K562 (cell line): Measurements from ENCODE around the gene SNPH. TPM values are rescaled to one million over a fixed set of nuclear protein-coding genes. Genes with fewer than 3 reads are reported as not detected.

Source experiments
- ATAC-seq: fragments of 200-7000 bp; cut with Tn5 transposase; 3 replicates; pipeline ENCODE4 v1.9.1; 2020; ENCODE audit warnings: moderate library complexity
- BruUV-seq: library from RNA; stranded (reverse); fragments of 400-500 nt; replicated peaks from 2 replicates; lab custom pipeline; 2021; lab: Mats Ljungman, UMichigan
- CTCF ChIA-PET: fragments of 300-600 bp; formaldehyde crosslinking; extraction: SDS; loops from one replicate; lab custom pipeline; 2021; ENCODE audit warnings: low intra/inter-chr PET ratio; lab: Yijun Ruan, JAX
- POLR2A ChIA-PET: fragments of 300-600, 350-650 bp; sonication (Branson Sonifier 250); formaldehyde crosslinking; extraction: SDS; loops from one replicate; lab custom pipeline; 2021; ENCODE audit warnings: antibody characterized with exemption, inconsistent platforms; lab: Yijun Ruan, JAX
- DNase-seq, 4 experiments: peaks; one replicate each; pipeline versions ENCODE4 v3.0.0 to v3.0.0-alpha.2; 2011 to 2018; ENCODE audit warnings: low spot score in 3 of 4, mixed read lengths in 3 of 4; ENCODE audit errors: extremely low read depth in 1 of 4
- FAIRE-seq: peaks from 2 replicates; lab custom pipeline; 2011; peaks lifted over from hg19 to GRCh38; lab: Jason Lieb, UNC
- H2AFZ ChIP-seq: 2 replicates; pipeline ENCODE4 v1.6.0; 2011; ENCODE audit warnings: low read depth, low read length, control low read depth, inconsistent platforms
- H3K27ac ChIP-seq: fragments of 200-600 bp; 3 replicates; pipeline ENCODE4 v1.8.0; 2011; ENCODE audit warnings: low read depth, mild to moderate bottlenecking, control low read depth, inconsistent platforms, low read length, moderate library complexity, mixed read lengths; ENCODE audit errors: extremely low read depth
- H3K27me3 ChIP-seq, 2 experiments: fragments of 300-600 bp in 1 of 2; 2 replicates in 1 of 2; 3 replicates in 1 of 2; pipeline versions ENCODE4 v1.6.0 to v1.8.0; 2011; ENCODE audit warnings: inconsistent platforms in 2 of 2, low read length in 2 of 2, mild to moderate bottlenecking in 1 of 2, mixed read lengths in 1 of 2, moderate library complexity in 1 of 2; ENCODE audit not compliant: control insufficient read depth in 2 of 2, insufficient read depth in 2 of 2
- H3K36me3 ChIP-seq: fragments of 300-600 bp; 3 replicates; pipeline ENCODE4 v1.8.0; 2011; ENCODE audit warnings: mild to moderate bottlenecking, low read length, inconsistent platforms; ENCODE audit not compliant: control insufficient read depth, insufficient read depth
- H3K4me1 ChIP-seq, 2 experiments: fragments of 200-600 bp in 1 of 2; replicated peaks in 1 of 2; 2 replicates in 1 of 2; 3 replicates in 1 of 2; pipeline versions ENCODE4 v1.5.1 to v1.8.0; 2011; ENCODE audit warnings: inconsistent platforms in 2 of 2, low read length in 2 of 2, mild to moderate bottlenecking in 1 of 2, mixed read lengths in 1 of 2, moderate library complexity in 1 of 2; ENCODE audit not compliant: control insufficient read depth in 2 of 2, insufficient read depth in 2 of 2
- H3K4me2 ChIP-seq: 2 replicates; pipeline ENCODE4 v1.6.1; 2011; ENCODE audit warnings: low read length, control low read depth, inconsistent platforms, mixed read lengths; ENCODE audit not compliant: insufficient read depth
- H3K4me3 ChIP-seq: fragments of 200-600 bp; sonication (generic), shearing (Covaris generic); 2 replicates; pipeline ENCODE4 v1.5.1; 2016; ENCODE audit warnings: control low read depth, inconsistent platforms
- H3K79me2 ChIP-seq: fragments of 200-600 bp; 3 replicates; pipeline ENCODE4 v1.8.0; 2011; ENCODE audit warnings: low read length, inconsistent platforms; ENCODE audit not compliant: control insufficient read depth, insufficient read depth
- H3K9ac ChIP-seq, 2 experiments: 2 replicates each; pipeline versions ENCODE4 v1.6.0 to v1.6.1; 2011; ENCODE audit warnings: low read depth in 2 of 2, low read length in 2 of 2, control low read depth in 1 of 2, inconsistent platforms in 1 of 2, mild to moderate bottlenecking in 1 of 2, mixed read lengths in 1 of 2; ENCODE audit not compliant: insufficient read depth in 1 of 2
- H3K9me1 ChIP-seq: one replicate; pipeline ENCODE4 v1.6.0; 2011; ENCODE audit warnings: inconsistent platforms, mild to moderate bottlenecking, low read length, moderate library complexity; ENCODE audit not compliant: control insufficient read depth, insufficient read depth
- H3K9me3 ChIP-seq: replicated peaks from 2 replicates; pipeline ENCODE4 v1.5.1; 2011; ENCODE audit warnings: low read depth, low read length, inconsistent platforms; ENCODE audit not compliant: control insufficient read depth, insufficient read depth
- H4K20me1 ChIP-seq: replicated peaks from 2 replicates; pipeline ENCODE4 v1.6.1; 2011; ENCODE audit warnings: low read length, inconsistent platforms, mixed read lengths; ENCODE audit not compliant: control insufficient read depth, insufficient read depth
- AFF1 ChIP-seq, 2 experiments: fragments of 450-650 bp; IDR thresholded peaks; 2 replicates each; pipeline ENCODE4 v1.6.1; 2018; ENCODE audit warnings: mild to moderate bottlenecking in 2 of 2, low read depth in 1 of 2; ENCODE audit not compliant: partially characterized antibody in 2 of 2
- CTBP1 ChIP-seq: fragments of 450-650 bp; IDR thresholded peaks from 2 replicates; pipeline ENCODE4 v1.6.1; 2016; ENCODE audit warnings: borderline replicate concordance
- CTCF ChIP-seq, 3 experiments: IDR thresholded peaks in 2 of 3; conservative IDR thresholded peaks in 1 of 3; 2 replicates each; pipeline ENCODE4 v1.5.1; 2011 to 2012; ENCODE audit warnings: low read length in 3 of 3, mild to moderate bottlenecking in 3 of 3, control low read depth in 2 of 3, improper control_type of control experiment in 1 of 3, inconsistent platforms in 1 of 3, low read depth in 1 of 3, mixed read lengths in 1 of 3, moderate library complexity in 1 of 3; ENCODE audit not compliant: insufficient read depth in 2 of 3
- ELK1 ChIP-seq: sonication (generic); formaldehyde crosslinking; IDR thresholded peaks from 2 replicates; pipeline ENCODE4 v1.8.1; 2022; ENCODE audit warnings: missing genetic modification reagents
- FOXJ3 ChIP-seq: sonication (generic); formaldehyde crosslinking; IDR thresholded peaks from 2 replicates; pipeline ENCODE4 v1.4.0; 2020; ENCODE audit warnings: mild to moderate bottlenecking, missing genetic modification reagents
- HMG20A ChIP-seq: fragments of 450-650 bp; formaldehyde crosslinking; conservative IDR thresholded peaks from 2 replicates; pipeline ENCODE4 v1.4.0; 2020; ENCODE audit warnings: mild to moderate bottlenecking, mixed read lengths
- MAX ChIP-seq: sonication (generic); formaldehyde crosslinking; IDR thresholded peaks from 2 replicates; pipeline ENCODE4 v1.9.0; 2022; ENCODE audit warnings: mild to moderate bottlenecking, missing genetic modification reagents
- MEF2D ChIP-seq: conservative IDR thresholded peaks from 2 replicates; pipeline ENCODE4 v1.6.1; 2016; ENCODE audit warnings: low read depth, missing genetic modification characterization, missing compliant biosample characterization
- MTF1 ChIP-seq: fragments of 250-450 bp; sonication (Bioruptor Pico); IDR thresholded peaks from 2 replicates; pipeline ENCODE4 v1.9.0; 2021; ENCODE audit warnings: moderate library complexity, mild to moderate bottlenecking, inconsistent platforms, borderline replicate concordance
- ZKSCAN8 ChIP-seq: fragments of 200-800 bp; sonication (Bioruptor generic); IDR thresholded peaks from 2 replicates; pipeline ENCODE4 v1.6.1; 2016; ENCODE audit warnings: missing genetic modification characterization, missing compliant biosample characterization
- ZNF41 ChIP-seq: fragments of 250-450 bp; sonication (Bioruptor Pico); conservative IDR thresholded peaks from 2 replicates; pipeline ENCODE4 v1.4.0; 2020; ENCODE audit warnings: mild to moderate bottlenecking
- WGBS: fragments of 100-300 bp; shearing (Covaris generic); methylation state at CpG from one replicate; pipeline ENCODE4 v1.1.6; 2016; ENCODE audit warnings: low coverage, mixed read lengths; ENCODE audit not compliant: insufficient coverage; ENCODE audit errors: missing lambda C conversion rate; 5-methylcytosine and 5-hydroxymethylcytosine counted together
- in situ Hi-C: fragments of 300-500 bp; cut with MboI; formaldehyde crosslinking; loops from 4 replicates; pipeline ENCODE4 v1.15.0; 2018; ENCODE audit warnings: inconsistent platforms, mixed read lengths
- intact Hi-C: fragments of 100-400 bp; cut with micrococcal nuclease; formaldehyde crosslinking; loops from 2 replicates; pipeline ENCODE4 v1.14.2; 2022
- polyA plus RNA-seq, 8 experiments: library from polyadenylated mRNA; depleted of rRNA in 4 of 8; stranded (reverse) in 5 of 8; unstranded in 3 of 8; fragments of >200 nt; fragmentation: Nextera tagmentation in 2 of 8; fragmentation: Illumina TruSeq in 1 of 8; extraction: Ambion mirVana in 2 of 8; extraction: Trizol in 1 of 8; gene quantifications; 2 replicates each; pipeline versions ENCODE4 v1.2.1 to v1.2.3, GENCODE V29; 2011 to 2014; ENCODE audit warnings: inconsistent platforms in 1 of 8, missing spikeins in 1 of 8
- total RNA-seq, 7 experiments: library from RNA; depleted of rRNA in 6 of 7; stranded (reverse); fragments of >200 nt in 6 of 7; fragmentation: Illumina TruSeq in 2 of 7; extraction: Trizol in 2 of 7; gene quantifications; 2 replicates each; pipeline versions ENCODE4 v1.2.1 to v1.2.3, GENCODE V29; 2011 to 2021; ENCODE audit warnings: low replicate concordance in 1 of 7

SNPH gene
- total and polyA plus RNA-seq, 9 of the 15 experiments (the other 6 are each of a cell fraction or from before 2014, with no cell fraction given): 0.03 to 4.2 (median 1.4) TPM

GRCh38 chr20:1299522-1299921 lies 33.4 kb downstream of the SNPH start:
- Histone ChIP-seq H3K9me1 (no peaks in the 10 kb centered on the region), H2AFZ (no peak overlapping the region), H3K4me2 (no peak overlapping the region), H3K27ac (no peak overlapping the region), H3K4me3 (no peak overlapping the region), H3K4me1 (peaks cover 3 to 17% of the 10 kb centered on the region in 2 experiments; a peak in 4 of 5 replicates), H3K36me3 (no peaks in the 10 kb centered on the region; the same call in 2 of the 3 replicates), H3K79me2 (no peaks in the 10 kb centered on the region), H3K9me3 (no peaks in the 10 kb centered on the region), H4K20me1 (no peaks in the 10 kb centered on the region; the same call in 1 of the 2 replicates), H3K9ac (no peak overlapping the region), H3K27me3 (no peaks in the 10 kb centered on the region)
- TF ChIP-seq FOXJ3 (CRISPR knock-in tag) (no peak), MAX (CRISPR knock-in tag) (peak; percentile 63), ZNF41 (no peak), ZKSCAN8 (no peak), MEF2D (tag) (no peak), CTBP1 (no peak), ELK1 (CRISPR knock-in tag) (no peak), AFF1 (IDR thresholded peaks at IDR 0.05; ENCODE audit: low read depth in 1 of 2, partially characterized antibody in 2 of 2) (no peak), CTCF (IDR thresholded peaks at IDR 0.05 in 2 of 3, conservative IDR thresholded peaks at IDR 0.05 in 1 of 3; ENCODE audit: insufficient read depth in 2 of 3, low read depth in 1 of 3, low read length in 3 of 3) (peak; percentile 21 to 57 (median 26); a peak in 4 of 6 replicates), MTF1 (CRISPR knock-in tag) (no peak), HMG20A (no peak)
- ChIA-PET POLR2A (interaction anchor here (0.6 kb wide), 1 partner anchor 25 kb away, joined by 3 read pairs; no protein-coding TSS in a partner anchor), CTCF (no interaction called here)
- ATAC-seq (peak; percentile 78), FAIRE-seq (no peak), DNase-seq (peak; percentile 16 to 51 (median 39))
- intact Hi-C loops: no loop called here
- in situ Hi-C loops: no loop called here
- 65% methylated on average over 8 of the region's 9 CpGs for WGBS
- BruUV-seq: no TSS peak
